CD14-positive monocyte (primary cell): ENCODE data around the gene ALKBH4. TPM values are rescaled to one million over a fixed set of nuclear protein-coding genes. Genes with fewer than 3 reads are reported as not detected.

Experiments used
- DNase-seq, 3 donors: peaks; one replicate each; pipeline ENCODE4 v3.0.0-alpha.2; 2011 to 2022
- H2AFZ ChIP-seq: 2 replicates; pipeline ENCODE4 v1.6.0; 2012; ENCODE audit warnings: mild to moderate bottlenecking, low read depth, low read length, inconsistent platforms; ENCODE audit not compliant: insufficient read depth, poor library complexity, severe bottlenecking
- H3K27ac ChIP-seq, 2 donors: 1 replicate in 1 of 2; 2 replicates in 1 of 2; pipeline ENCODE4 v1.5.1; 2012 to 2013; ENCODE audit warnings: low read length in 2 of 2, control low read depth in 1 of 2, inconsistent platforms in 1 of 2, low read depth in 1 of 2, mild to moderate bottlenecking in 1 of 2
- H3K27me3 ChIP-seq, 2 donors: one replicate each; pipeline versions ENCODE4 v1.6.0 to v1.6.1; 2011 to 2013; ENCODE audit warnings: low read length in 2 of 2; ENCODE audit not compliant: control insufficient read depth in 2 of 2, insufficient read depth in 2 of 2
- H3K36me3 ChIP-seq, 2 donors: replicated peaks in 1 of 2; 1 replicate in 1 of 2; 2 replicates in 1 of 2; pipeline versions ENCODE4 v1.5.1 to v1.6.1; 2012 to 2013; ENCODE audit warnings: low read length in 2 of 2, control low read depth in 1 of 2, inconsistent platforms in 1 of 2, mild to moderate bottlenecking in 1 of 2; ENCODE audit not compliant: insufficient read depth in 2 of 2, control insufficient read depth in 1 of 2
- H3K4me1 ChIP-seq, 2 donors: 1 replicate in 1 of 2; 2 replicates in 1 of 2; pipeline versions ENCODE4 v1.5.1 to v1.6.1; 2012 to 2013; ENCODE audit warnings: low read length in 2 of 2, control low read depth in 1 of 2, inconsistent platforms in 1 of 2, mild to moderate bottlenecking in 1 of 2, moderate library complexity in 1 of 2; ENCODE audit not compliant: insufficient read depth in 2 of 2, control insufficient read depth in 1 of 2
- H3K4me2 ChIP-seq: replicated peaks from 2 replicates; pipeline ENCODE3; 2012; ENCODE audit warnings: low read length, moderate library complexity, mild to moderate bottlenecking; ENCODE audit not compliant: poor library complexity, severe bottlenecking; ENCODE audit errors: extremely low read depth
- H3K4me3 ChIP-seq, 3 experiments: fragments of 200-600 bp in 1 of 3; sonication (generic) in 1 of 3; replicated peaks in 1 of 3; 1 replicate in 2 of 3; 2 replicates in 1 of 3; pipeline ENCODE4 v1.5.1; 2011 to 2013; ENCODE audit warnings: low read length in 3 of 3, mild to moderate bottlenecking in 3 of 3, control low read depth in 2 of 3, low read depth in 2 of 3, inconsistent platforms in 1 of 3, moderate library complexity in 1 of 3
- H3K79me2 ChIP-seq: 2 replicates; pipeline ENCODE4 v1.6.0; 2012; ENCODE audit warnings: mild to moderate bottlenecking, control low read depth, inconsistent platforms, low read length, moderate library complexity; ENCODE audit not compliant: insufficient read depth
- H3K9ac ChIP-seq: 2 replicates; pipeline ENCODE4 v1.6.0; 2017; ENCODE audit warnings: low read length, mild to moderate bottlenecking; ENCODE audit not compliant: insufficient read depth, poor library complexity, severe bottlenecking
- H3K9me3 ChIP-seq, 2 donors: replicated peaks in 1 of 2; 1 replicate in 1 of 2; 2 replicates in 1 of 2; pipeline versions ENCODE4 v1.5.1 to v1.6.1; 2012 to 2013; ENCODE audit warnings: low read length in 2 of 2, control low read depth in 1 of 2; ENCODE audit not compliant: control insufficient read depth in 1 of 2, insufficient read depth in 1 of 2
- H4K20me1 ChIP-seq: 2 replicates; pipeline ENCODE4 v1.6.0; 2012; ENCODE audit warnings: mild to moderate bottlenecking, low read length, control low read depth, moderate library complexity; ENCODE audit not compliant: insufficient read depth
- H3K27ac Mint-ChIP-seq, 7 donors: one replicate each; pipeline ENCODE4 v1.8.0; 2020; ENCODE audit warnings: mild to moderate bottlenecking in 7 of 7, mixed read lengths in 7 of 7, moderate library complexity in 6 of 7, inconsistent platforms in 2 of 7
- H3K27me3 Mint-ChIP-seq, 3 donors: one replicate each; pipeline ENCODE4 v1.8.0; 2021 to 2022; ENCODE audit warnings: low read depth in 3 of 3, mild to moderate bottlenecking in 3 of 3, mixed read lengths in 3 of 3, moderate library complexity in 3 of 3, inconsistent platforms in 1 of 3
- H3K36me3 Mint-ChIP-seq, 2 donors: one replicate each; pipeline ENCODE4 v1.8.0; 2020; ENCODE audit warnings: mixed read lengths in 2 of 2, inconsistent platforms in 1 of 2, mild to moderate bottlenecking in 1 of 2
- H3K4me1 Mint-ChIP-seq: one replicate; pipeline ENCODE4 v1.8.0; 2020; ENCODE audit warnings: mild to moderate bottlenecking, mixed read lengths
- H3K4me3 Mint-ChIP-seq, 2 donors: one replicate each; pipeline ENCODE4 v1.8.0; 2020; ENCODE audit warnings: mild to moderate bottlenecking in 2 of 2, mixed read lengths in 2 of 2, moderate library complexity in 1 of 2
- H3K9me3 Mint-ChIP-seq, 7 donors: one replicate each; pipeline ENCODE4 v1.8.0; 2020 to 2022; ENCODE audit warnings: mixed read lengths in 7 of 7, mild to moderate bottlenecking in 6 of 7, moderate library complexity in 6 of 7, inconsistent platforms in 2 of 7
- CTCF ChIP-seq: fragments of 200-600 bp; IDR thresholded peaks from one replicate; pipeline ENCODE4 v1.8.0; 2022; ENCODE audit warnings: antibody characterized with exemption, mild to moderate bottlenecking
- WGBS: methylation state at CpG from one replicate; pipeline ENCODE4 v1.1.5; 2013; ENCODE audit warnings: missing lambda C conversion rate; ENCODE audit not compliant: insufficient coverage; 5-methylcytosine and 5-hydroxymethylcytosine counted together
- intact Hi-C, 2 donors: fragments of 100-400 bp; cut with micrococcal nuclease; formaldehyde crosslinking; loops; one replicate each; pipeline versions ENCODE4 v1.15.0 to v1.15.1; 2023
- polyA plus RNA-seq, 3 donors: library from polyadenylated mRNA; depleted of rRNA in 1 of 3; unstranded in 2 of 3; stranded (reverse) in 1 of 3; fragments of 300-500 nt in 2 of 3; fragments of >200 nt in 1 of 3; fragmentation: Illumina TruSeq in 2 of 3; gene quantifications; 1 replicate in 2 of 3; 2 replicates in 1 of 3; pipeline ENCODE4 v1.2.3, GENCODE V29; 2012 to 2021

The ALKBH4 gene
- polyA plus RNA-seq, 3 donors, result 2.9 to 11.8 (median 9.7) TPM

GRCh38 chr7:102424787-102425218 is 39.9 kb downstream of the ALKBH4 start:
- Histone ChIP-seq H3K27me3 (no peaks in the 10 kb centered on the region), H4K20me1 (no peaks in the 10 kb centered on the region), H3K27ac (peak overlapping the region; percentile 98 to 100), H3K4me2 (peak overlapping the region; percentile 57), H2AFZ (peak overlapping the region; percentile 44), H3K9ac (peak overlapping the region; percentile 94), H3K36me3 (no peaks in the 10 kb centered on the region), H3K4me1 (peaks cover 72 to 79% of the 10 kb centered on the region in 2 donors), H3K79me2 (peaks cover 5% of the 10 kb centered on the region), H3K9me3 (no peaks in the 10 kb centered on the region), H3K4me3 (peak overlapping the region in 1 of 3 experiments; percentile 56)
- Mint-ChIP-seq H3K4me1 (peaks cover 72% of the 10 kb centered on the region), H3K36me3 (peaks cover 29 to 39% of the 10 kb centered on the region in 2 donors), H3K9me3 (peaks cover 0 to 2% (median 0%) of the 10 kb centered on the region in 7 donors), H3K27me3 (peaks cover 0 to 5% (median 0%) of the 10 kb centered on the region in 3 donors), H3K27ac (peak overlapping the region; percentile 100), H3K4me3 (peak overlapping the region; percentile 73 to 85)
- intact Hi-C loops, result no loop called here
- TF ChIP-seq CTCF, result no peak
- 17% methylated on average over 8 of the region's 13 CpGs for WGBS
- DNase-seq, result peak; percentile 67 to 77 (median 76)

- Histone ChIP-seq H3K27ac (peak overlapping the region; percentile 98 to 100), H2AFZ (no peak overlapping the region)
- 82% methylated on average over 3 of the region's 12 CpGs for WGBS
Observed at GRCh38 chr7:102424129-102424551, 40.5 kb downstream of the ALKBH4 start.

More at GRCh38 chr7:102424129-102424551, 40.5 kb downstream of the ALKBH4 start:
- Mint-ChIP-seq H3K4me1 (peaks cover 71% of the 10 kb centered on the region), H3K36me3 (peaks cover 29 to 41% of the 10 kb centered on the region in 2 donors), H3K9me3 (no peaks in the 10 kb centered on the region), H3K4me3 (no peak overlapping the region), H3K27me3 (peaks cover 0 to 5% (median 0%) of the 10 kb centered on the region in 3 donors), H3K27ac (peak overlapping the region; percentile 100)
- Histone ChIP-seq H3K9ac (no peak overlapping the region), H3K4me1 (peaks cover 70 to 78% of the 10 kb centered on the region in 2 donors), H4K20me1 (no peaks in the 10 kb centered on the region), H3K79me2 (peaks cover 5% of the 10 kb centered on the region), H3K36me3 (peaks cover 0 to under 1% of the 10 kb centered on the region in 2 donors), H3K4me2 (no peak overlapping the region), H3K9me3 (no peaks in the 10 kb centered on the region), H3K4me3 (no peak overlapping the region), H3K27me3 (no peaks in the 10 kb centered on the region)
- intact Hi-C loops, result no loop called here
- DNase-seq, result no peak
- no peak for TF ChIP-seq CTCF
